Inflammatory macrophage (primary cell): ENCODE results near the gene ORAI1.
"Not testable (repeated sequence)": the region's sequence is repeated elsewhere in the genome, so short reads cannot be mapped to it uniquely, and the experiment has no call there.

ENCODE experiments used
- DNase-seq, 2 donors: peaks; one replicate each; pipeline ENCODE4 v3.0.0-alpha.2; 2020 to 2022
- total RNA-seq, 18 experiments: gene quantifications; one replicate each; lab custom pipeline; 2026; ENCODE audit warnings: mixed read lengths in 6 of 18, inconsistent platforms in 2 of 18; lab: John Stamatoyannopoulos, UW

ORAI1 gene
- 11.8 to 34.4 (median 22.8) reads per million in 18 experiments for total RNA-seq

- peak; percentile 89 to 91 for DNase-seq
Measured at GRCh38 chr12:121626087-121626852, at the start of gene ORAI1. Gene ORAI1, plus strand, starts transcription at chr12:121626530.

DNA sequence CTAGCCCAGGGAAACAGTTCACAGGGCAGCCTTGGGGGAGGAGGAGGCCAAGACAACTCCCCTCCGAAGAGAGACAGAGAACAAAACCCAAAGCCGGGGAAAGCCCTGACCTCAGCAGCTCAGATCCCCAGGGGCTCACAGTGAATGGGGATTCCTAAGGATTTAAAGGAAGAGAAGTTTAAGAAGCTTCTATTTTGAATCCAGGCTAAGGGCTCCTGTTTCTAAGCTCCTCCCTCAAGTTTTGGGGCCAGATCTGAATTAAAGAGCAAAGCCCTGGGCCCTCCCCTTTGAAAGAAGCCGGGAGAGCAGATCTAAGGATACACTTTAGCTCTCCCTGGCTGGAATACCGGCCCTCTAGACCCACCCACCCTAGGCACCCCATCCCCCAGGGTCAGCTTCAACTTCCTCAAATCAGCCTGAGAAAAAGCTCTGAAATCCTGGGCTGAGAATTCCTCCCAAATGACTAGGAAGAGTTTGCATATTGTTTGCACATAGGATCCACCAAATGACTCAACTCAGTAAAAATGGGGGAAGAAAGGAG is 49.4 kb upstream of the ORAI1 start:
- DNase-seq = peak; percentile 14 to 34

DNA sequence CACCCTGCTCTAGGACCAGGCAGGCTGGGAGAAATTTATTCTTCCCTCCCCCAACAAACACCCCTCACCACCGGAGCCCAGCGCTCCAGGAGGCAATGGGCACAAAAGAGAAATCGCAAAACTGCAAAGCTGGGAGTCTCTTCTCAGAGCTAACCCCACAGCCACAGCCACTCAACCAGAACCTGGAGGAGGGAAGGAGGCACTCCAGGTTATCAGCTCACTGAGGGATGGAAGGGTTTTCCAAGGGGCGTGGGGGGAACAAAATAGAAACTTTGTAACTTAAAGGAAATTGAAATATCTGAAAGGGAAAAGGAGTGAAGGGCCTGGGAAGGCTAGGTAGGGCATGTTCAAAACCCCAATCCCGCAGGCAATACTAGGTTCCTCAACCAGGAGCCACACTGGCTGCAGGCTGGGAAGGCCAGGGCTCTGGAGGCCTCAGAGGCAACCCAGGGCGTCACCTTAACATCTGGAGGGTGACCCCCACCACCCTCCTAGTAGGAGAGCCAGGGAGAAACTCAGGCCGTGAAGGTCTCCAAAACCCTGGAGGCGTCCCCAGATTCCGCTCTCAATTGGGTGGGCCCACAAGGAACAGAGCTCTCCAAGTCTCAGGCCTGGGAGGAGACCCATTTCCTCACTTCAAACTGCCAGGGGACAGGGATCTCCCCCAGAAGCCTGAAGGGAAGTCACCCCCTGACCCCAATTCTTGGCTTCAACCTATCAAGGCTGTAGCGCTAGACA is 48.7 kb upstream of the ORAI1 start:
- no peak for DNase-seq

- DNase-seq = no peak
Measured at GRCh38 chr12:121578230-121579189, 47.8 kb upstream of the ORAI1 start.

- no peak for DNase-seq
Measured at GRCh38 chr12:121579190-121579791, 47.0 kb upstream of the ORAI1 start.

DNA sequence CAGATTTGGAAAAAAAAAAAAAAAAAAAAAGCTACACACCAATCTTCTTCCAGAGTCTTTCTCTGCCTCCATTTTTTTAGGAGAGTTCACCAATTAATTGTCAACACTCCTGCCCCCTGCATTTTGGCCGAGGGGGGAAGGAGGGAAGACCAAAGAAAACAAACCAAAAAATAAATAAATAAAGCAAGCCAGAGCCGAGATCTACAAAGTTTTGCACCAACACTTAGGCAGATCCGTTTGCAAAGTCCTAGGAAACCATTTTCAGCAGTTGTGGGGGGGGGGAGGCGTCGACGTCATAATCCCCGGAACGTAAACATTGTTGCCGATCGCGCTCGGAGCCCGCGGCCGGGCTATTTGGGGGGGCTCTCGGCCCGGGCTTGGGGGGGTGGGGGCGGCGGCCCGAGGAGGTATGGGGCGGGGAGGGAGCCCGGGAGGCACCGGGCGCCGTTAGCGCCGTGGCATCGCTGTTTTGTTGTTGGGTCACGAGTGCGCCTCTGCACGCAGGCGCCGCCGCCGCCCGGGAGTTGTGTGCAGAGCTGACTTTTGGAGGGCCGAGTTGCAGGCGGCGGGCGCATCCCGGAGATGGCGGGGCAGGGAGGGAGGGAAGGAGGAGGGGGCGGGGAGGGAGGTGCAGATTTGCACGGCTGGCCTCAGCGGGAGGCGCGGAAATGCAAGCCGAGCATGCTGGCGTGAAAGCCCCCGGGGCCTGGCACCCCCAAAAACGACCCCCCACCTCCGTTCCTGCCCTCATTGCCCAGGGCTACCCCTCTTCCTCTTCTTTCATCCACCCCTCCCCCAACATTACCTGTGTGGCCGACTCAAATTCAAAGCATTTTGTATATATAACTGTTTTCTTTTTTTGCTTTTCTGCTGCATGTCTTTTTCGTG is 46.1 kb upstream of the ORAI1 start:
- peak; percentile 46 to 67 for DNase-seq

DNA sequence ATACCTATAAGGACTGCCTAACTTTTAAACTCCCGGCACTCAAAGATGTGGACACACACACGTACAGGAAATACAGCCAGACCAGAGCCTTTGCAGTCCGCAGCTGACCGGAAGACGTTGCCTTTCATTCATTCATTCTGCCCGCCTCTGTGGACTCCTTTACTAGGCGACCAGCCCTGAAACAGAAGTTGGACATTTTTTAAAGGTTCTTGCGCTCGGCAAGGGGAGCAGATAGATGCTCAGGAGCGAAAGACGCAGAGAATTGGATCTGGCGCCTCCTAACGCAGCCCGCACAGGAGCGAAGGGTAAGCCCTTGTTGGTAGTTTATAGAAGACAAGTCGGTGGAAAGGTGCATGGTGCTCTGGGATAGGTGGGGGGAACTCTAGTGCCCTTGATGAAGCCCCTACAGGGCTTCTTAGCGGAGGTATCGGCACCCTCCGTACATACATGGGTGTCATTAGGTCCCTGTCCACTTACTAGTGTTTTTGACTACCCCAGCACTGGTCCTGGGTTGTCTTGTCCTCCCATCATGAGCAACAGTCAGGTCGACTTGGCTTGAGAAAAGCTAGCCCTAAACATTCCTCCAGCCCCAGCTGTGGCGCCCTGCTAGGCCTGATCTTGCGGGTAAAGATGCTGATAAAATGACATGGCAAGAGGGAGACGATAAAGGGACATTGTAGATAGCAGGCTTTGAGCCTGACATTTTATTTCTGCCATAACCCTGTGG is 45.2 kb upstream of the ORAI1 start, which contains the start of gene KDM2B:
KDM2B (minus strand) TSS at position 65 of the 727 bp plus-strand sequence. CDS start 112 bp downstream, outside the sequence.
- peak; percentile 43 to 46 for DNase-seq

DNA sequence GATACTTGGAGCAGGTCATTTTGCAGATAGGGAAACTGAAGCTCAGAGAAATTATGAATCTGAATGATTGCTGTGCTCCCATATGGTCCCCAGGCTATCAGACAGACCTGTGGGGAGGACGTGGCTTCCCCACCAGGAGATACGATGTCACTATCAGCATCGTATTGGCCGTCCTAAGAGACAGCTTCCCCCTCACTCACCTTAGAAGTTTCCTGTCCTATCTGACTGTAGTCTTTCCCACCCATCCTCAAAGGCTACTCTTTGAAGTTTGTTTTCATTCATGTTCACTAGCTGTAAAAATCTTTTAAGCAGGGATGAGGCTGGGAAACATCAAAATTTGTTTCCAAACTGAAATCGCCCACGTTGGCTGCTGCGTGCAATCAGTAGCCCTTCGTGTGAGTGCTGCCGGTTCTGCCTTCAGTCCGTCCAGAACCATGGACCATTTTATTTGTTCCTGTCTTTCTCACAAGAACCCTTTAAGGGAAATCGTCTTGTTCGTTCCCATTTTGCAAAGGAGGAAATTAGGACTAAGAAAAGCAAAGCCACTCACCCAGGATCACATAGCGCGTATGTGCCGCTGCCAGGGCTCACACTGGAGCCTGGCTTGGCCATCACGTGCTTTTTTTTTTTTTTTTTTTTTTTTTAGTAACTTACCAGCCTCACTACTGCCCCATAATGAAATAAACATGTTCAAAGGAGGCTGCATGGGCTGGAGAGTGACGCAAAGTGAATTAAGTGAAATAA is 44.5 kb upstream of the ORAI1 start:
- DNase-seq = peak; percentile 61 to 72

- DNase-seq = no peak
Measured at GRCh38 chr12:121582583-121583333, 43.6 kb upstream of the ORAI1 start.

DNA sequence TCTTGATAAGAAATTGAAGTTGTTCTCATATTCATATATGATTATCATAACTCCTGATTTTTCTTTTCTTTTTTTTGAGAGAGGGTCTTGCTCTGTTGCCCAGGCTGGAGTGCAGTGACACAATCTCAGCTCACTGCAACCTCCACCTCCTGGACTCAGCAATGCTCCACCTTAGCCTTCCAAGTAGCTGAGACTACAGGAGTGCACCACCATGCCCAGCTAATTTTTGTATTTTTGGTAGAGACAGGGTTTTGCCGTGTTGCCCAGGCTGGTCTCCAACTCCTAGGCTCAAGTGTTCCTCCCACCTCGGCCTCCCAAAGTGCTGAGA is 43.0 kb upstream of the ORAI1 start:
- not testable (repeated sequence) for DNase-seq

- not testable (repeated sequence) for DNase-seq
Measured at GRCh38 chr12:121584885-121585284, 41.4 kb upstream of the ORAI1 start.

DNA sequence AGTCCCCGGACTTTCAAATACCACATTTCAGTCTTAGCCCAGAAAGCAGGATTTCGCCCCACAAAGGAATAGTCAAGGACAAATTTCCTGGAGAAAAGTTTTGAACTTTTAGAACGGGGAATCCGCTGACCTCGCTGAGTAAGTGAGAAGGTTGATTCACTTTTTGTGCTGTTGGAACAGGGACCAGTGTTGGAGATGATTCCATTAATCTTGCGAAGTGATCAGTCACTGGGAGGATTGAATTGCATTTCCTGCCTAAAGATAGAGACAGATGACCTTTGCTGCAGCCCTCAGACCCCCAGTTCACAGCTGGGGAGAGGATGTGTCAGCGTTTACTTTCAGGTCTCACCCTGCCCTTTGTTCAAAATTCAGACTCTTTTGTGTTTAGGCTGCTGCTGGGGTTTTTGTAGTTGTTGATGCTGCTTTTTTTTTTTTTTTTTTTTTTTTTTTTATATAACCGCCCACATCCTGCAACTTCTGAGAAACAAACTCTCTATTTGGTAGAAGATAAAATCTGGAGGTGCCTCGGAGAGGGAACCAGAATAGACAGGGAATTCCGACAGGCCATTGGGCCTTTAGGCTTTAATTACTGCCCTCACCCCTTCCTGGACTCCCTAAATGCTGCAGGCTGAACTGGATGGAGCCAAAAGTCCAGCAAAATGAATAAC is 35.7 kb upstream of the ORAI1 start:
- no peak for DNase-seq

DNA sequence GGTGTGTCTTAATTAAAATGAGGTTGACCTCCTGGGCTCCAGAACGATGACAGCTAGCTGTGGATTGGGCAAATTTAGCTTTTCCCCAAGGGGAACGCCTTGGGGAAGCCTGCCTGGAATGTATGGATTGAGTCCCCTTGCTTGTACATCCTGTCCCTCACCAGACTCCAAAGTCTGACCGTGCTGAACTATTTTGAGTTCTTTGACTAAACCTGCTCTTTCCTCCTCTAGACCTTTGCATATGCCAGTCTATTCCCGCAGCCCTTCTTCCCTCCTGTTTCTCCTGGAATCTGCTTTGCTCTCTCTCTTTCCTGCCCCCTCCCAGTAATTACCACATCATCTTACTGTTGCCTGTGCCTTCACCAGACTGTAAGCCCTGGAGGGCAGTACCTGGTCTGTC is 34.0 kb upstream of the ORAI1 start:
- no peak for DNase-seq

DNA sequence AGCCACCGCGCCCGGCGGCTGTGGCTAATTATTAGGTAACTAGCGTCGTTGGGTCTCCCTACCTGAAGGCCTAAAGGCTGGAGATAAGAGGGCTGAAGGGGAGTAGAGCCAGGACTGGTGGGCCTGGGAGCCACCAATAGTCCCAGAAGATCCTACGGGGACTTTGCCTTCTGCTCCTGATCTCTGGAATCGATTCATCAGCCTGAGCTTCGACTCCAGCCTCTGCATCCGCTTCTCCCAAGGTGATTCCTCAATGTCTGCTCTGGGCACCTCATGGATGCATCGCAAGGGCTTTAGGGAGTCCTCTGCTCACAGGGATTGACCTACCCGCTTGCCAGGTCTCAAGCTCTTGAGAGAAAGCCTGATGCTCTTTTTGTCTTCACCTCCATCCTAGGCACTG is 30.8 kb upstream of the ORAI1 start:
- no peak for DNase-seq

DNA sequence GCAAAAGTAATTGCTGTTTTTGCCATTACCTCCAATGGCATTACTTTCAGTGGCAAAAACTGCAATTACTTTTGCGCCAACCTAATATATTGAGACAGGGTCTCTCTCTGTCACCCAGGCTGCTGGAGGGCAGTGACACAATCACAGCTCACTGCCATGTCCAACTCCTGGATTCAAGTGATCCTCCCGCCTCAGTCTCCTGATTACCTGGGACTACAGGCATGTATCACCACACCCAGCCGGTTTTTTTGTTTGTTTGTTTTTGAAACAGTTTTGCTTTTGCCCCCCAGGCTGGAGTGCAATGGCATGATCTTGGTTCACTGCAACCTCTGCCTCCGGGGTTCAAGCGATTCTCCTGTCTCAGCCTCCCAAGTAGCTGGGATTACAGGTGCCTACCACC is 29.8 kb upstream of the ORAI1 start:
- no peak for DNase-seq

DNA sequence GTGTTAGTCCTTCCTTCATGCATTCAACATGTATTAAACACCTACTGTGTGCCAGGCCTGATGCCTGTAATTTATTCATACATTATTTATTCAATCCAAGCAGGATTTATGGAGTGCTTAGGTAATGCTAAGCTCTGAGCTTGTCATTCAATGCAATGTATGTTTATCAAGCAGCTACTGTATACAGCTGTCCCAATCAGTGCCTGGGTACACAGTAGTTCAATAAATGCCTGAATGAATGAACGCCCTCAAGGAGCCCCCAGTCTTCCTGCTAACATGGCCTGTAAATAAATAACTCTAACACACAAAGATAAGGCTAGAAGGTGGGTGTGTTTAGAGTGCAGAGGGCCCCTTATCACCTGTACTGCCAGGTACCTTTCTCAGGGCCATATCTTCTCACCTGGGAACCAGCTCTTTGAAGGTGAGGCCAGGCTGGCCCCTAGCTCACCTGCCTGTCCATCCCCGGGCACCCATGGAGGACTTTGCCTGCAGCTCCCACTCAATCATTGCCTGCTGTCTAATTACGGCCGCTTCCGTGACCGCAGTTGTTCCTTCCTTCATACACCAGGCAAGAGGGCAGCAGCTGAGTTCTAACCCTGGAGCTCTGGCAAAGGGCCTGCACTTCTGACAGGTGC is 25.5 kb upstream of the ORAI1 start:
- DNase-seq = no peak

GRCh38 chr12:121602766-121603165 is 23.6 kb upstream of the ORAI1 start:
- no peak for DNase-seq

- DNase-seq = no peak
Measured at GRCh38 chr12:121603581-121603980, 22.7 kb upstream of the ORAI1 start.
